T-helper 17 cell (primary cell): ENCODE results near the gene RPS10. TPM values are rescaled to one million over a fixed set of nuclear protein-coding genes. Genes with fewer than 3 reads are reported as not detected.

Experiments
- ATAC-seq: fragments of 150-1000 bp; cut with Tn5 transposase; 2 replicates; pipeline ENCODE4 v1.10.0; 2021; ENCODE audit warnings: mild to moderate bottlenecking, moderate library complexity
- DNase-seq, 3 donors: peaks; one replicate each; pipeline versions ENCODE4 v3.0.0 to v3.0.0-alpha.2; 2020 to 2021
- H3K9me3 ChIP-seq: one replicate; pipeline ENCODE4 v1.7.0; 2013; ENCODE audit warnings: low read length, mild to moderate bottlenecking; ENCODE audit not compliant: control insufficient read depth, poor library complexity, severe bottlenecking
- H3K27ac Mint-ChIP-seq: one replicate; pipeline ENCODE4 v1.8.0; 2022; ENCODE audit warnings: mild to moderate bottlenecking, moderate library complexity, mixed read lengths
- H3K27me3 Mint-ChIP-seq: one replicate; pipeline ENCODE4 v1.8.0; 2022; ENCODE audit warnings: mixed read lengths
- H3K36me3 Mint-ChIP-seq: one replicate; pipeline ENCODE4 v1.8.0; 2022; ENCODE audit warnings: low read depth, mixed read lengths
- H3K4me1 Mint-ChIP-seq: one replicate; pipeline ENCODE4 v1.8.0; 2022; ENCODE audit warnings: mild to moderate bottlenecking, mixed read lengths
- H3K4me3 Mint-ChIP-seq: one replicate; pipeline ENCODE4 v1.8.0; 2022; ENCODE audit warnings: mild to moderate bottlenecking, moderate library complexity, mixed read lengths
- total RNA-seq, 4 donors: library from RNA in 2 of 4; stranded (reverse) in 2 of 4; gene quantifications; one replicate each; pipeline ENCODE4 v1.2.3 and lab custom pipeline; 2022 to 2026

Gene RPS10
- total RNA-seq, 2 donors from 2014 or later = 2,447 to 2,547 TPM

DNA sequence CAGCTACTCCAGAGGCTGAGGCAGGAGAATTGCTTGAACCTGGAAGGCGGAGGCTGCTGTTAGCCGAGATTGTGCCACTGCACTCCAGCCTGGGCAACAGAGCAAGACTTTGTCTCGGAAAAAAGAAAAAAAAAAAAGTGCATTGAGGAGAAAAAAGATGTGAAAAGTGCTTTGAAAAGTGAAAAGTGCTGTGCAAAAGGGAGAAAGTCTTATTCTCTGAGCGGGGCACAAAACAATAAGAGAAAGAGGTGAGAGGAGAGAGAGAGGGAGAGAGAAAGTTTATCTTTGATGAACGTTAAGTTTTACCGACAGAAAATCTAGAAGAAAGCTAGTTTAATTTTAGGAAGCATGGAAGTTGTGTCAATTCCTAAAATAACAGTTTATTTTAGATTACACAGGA is 36.1 kb upstream of the RPS10 start:
- no peak overlapping the region for H3K27ac Mint-ChIP-seq
- peaks cover 5% of the 10 kb centered on the region for H3K4me1 Mint-ChIP-seq
- no peak overlapping the region for H3K4me3 Mint-ChIP-seq
- no peaks in the 10 kb centered on the region for H3K36me3 Mint-ChIP-seq
- peaks cover 14% of the 10 kb centered on the region for H3K27me3 Mint-ChIP-seq
- no peaks in the 10 kb centered on the region for H3K9me3 ChIP-seq
- ATAC-seq = no peak
- no peak for DNase-seq

DNA sequence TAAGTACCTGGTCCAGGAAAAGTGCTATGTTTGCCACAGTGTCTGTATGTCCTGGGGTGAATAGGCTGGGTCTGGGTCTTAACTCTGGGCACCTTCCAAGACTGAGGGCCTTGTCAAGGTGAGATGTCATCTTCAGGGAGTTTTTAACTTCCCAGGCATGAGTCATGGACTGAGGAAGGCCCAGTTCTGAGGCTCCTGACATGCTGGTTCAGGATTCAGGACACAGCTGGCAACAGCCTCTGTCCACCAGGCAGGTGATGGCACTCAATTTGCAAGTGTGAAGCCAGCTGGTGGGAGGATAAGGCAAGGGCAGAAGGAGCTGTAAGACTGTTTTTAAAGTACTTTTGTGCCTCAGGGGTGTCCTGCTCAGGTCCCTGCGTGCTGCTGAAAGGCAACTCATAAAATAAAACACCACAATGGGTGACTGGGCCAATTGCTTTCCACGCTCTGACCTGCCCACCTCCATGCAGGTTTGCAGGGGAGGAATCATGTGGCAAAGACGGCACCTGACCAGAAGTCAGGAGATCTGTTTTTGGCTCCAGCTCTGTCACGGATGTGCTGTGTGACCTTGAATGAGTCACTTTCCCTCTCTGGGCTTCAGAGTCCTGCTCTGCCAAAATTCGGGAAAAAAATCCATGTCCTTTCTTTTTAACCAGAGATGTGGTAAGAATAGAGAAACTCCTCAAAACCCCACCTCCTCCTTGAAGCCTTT is 35.1 kb upstream of the RPS10 start:
- Mint-ChIP-seq H3K4me1 (peaks cover 5% of the 10 kb centered on the region), H3K27me3 (peaks cover 14% of the 10 kb centered on the region), H3K36me3 (no peaks in the 10 kb centered on the region), H3K4me3 (no peak overlapping the region), H3K27ac (no peak overlapping the region)
- DNase-seq (no peak), ATAC-seq (no peak)
- H3K9me3 ChIP-seq = no peaks in the 10 kb centered on the region

DNA sequence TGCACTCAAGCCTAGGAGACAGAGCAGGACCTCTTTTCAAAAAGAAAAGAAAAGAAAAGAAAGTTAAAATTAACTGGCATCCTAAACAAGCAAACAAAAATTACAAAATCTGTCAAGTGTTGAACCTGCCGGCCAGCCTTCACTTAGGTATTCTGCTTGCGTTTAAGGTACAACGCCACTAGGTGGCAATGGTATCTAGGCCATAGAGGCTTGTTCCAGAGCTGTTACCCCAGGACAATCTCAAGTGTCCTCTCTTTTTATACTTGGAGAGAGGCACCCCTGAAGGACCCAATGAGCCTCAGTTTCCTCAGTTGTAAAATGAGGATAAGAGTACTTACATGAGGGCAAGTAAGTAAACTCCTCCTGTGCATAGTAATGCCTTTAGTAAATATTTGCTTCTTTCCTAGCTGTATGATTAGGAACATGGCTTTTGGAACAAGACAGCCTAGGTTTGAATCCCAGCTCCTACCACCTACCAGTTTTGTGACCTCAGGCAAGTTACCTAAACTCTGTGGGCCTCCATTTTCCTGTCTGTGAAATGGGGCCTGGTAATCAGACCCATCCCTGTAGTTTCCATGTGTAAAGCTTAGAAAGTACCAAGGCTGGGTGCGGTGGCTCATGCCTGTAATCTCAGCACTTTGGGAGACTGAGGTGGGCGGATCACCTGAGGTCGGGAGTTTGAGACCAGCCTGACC is 34.2 kb upstream of the RPS10 start:
- ATAC-seq (peak; percentile 80), DNase-seq (peak in 1 of 3 donors; percentile 29)
- H3K9me3 ChIP-seq = no peaks in the 10 kb centered on the region
- Mint-ChIP-seq H3K27me3 (peaks cover 10% of the 10 kb centered on the region), H3K4me1 (peaks cover under 1% of the 10 kb centered on the region), H3K4me3 (no peak overlapping the region), H3K27ac (no peak overlapping the region), H3K36me3 (no peaks in the 10 kb centered on the region)

DNA sequence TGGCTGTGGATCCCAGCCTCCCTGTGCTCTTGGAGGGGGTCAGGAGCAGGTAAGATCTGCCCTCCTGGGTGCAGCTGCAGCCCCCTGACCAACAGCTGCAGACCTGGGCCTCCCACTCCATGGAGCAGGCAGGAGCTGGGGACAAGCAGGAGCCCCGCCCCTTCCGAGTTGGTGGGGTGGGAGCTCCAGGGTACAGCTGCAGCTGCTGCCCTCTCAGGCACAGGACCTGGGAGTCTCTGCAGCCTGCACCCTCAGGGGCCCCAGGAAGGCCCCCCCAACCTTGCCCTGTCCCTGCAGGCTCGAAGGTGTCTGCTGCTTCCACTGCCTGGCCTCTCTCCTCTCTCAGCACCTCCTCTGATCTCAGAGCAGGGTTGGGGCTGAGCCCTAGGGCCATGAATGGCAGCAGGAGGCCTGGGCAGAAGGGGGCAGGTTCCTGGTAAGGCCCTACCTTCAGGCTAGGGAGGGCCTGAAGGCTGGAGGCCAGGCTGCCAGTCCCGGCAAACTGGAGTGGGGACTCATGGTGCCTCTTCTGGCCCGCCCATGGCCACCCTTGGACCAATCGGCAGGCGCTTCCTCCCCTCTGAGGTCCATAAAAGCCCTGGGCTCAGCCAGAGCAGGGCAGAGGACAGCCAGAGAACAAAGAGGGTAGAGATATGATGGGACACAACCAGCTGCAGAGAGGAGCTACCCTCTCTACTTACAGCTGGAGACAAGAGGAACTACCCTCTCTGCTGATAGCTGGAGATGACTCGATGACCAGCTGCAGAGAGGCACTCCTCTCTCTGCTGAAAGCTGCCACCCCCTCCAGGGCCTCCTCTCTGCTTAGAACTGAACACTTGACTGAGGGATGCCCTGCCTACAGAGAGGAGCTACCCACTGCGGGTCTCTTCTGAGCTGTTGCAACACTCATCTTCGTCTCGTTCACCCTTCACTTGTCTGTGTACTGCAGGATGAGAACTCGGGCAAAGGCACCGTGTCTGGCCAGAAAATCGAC is 32.2 kb upstream of the RPS10 start:
- H3K4me1 Mint-ChIP-seq = no peaks in the 10 kb centered on the region
- H3K4me3 Mint-ChIP-seq = no peak overlapping the region
- H3K27me3 Mint-ChIP-seq = peaks cover 7% of the 10 kb centered on the region

DNA sequence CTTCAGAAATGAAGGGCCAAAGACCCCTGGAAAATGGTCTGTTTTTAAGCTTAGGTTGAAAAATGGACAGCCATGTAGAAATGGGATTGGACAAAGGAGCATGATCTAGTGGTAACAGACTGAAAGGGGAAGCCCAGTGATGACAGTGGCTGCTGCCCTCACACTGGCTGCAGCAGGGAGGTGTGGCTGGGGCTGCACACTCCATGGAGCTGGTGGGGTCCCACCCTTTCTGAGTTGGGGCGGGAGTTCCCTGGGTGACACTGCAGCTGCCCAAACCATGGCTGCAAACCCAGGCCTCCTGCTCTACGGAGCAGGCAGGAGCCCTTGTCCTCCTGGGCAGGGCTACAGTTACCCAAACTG is 31.5 kb upstream of the RPS10 start:
- no peaks in the 10 kb centered on the region for H3K9me3 ChIP-seq
- Mint-ChIP-seq H3K4me3 (no peak overlapping the region), H3K27me3 (no peaks in the 10 kb centered on the region), H3K4me1 (no peaks in the 10 kb centered on the region), H3K36me3 (no peaks in the 10 kb centered on the region), H3K27ac (no peak overlapping the region)
- ATAC-seq (no peak), DNase-seq (no peak)

More for the DNA sequence above, 32.2 kb upstream of the RPS10 start:
- no peaks in the 10 kb centered on the region for H3K36me3 Mint-ChIP-seq
- DNase-seq (no peak), ATAC-seq (no peak)
- H3K27ac Mint-ChIP-seq = no peak overlapping the region
- H3K9me3 ChIP-seq = no peaks in the 10 kb centered on the region

DNA sequence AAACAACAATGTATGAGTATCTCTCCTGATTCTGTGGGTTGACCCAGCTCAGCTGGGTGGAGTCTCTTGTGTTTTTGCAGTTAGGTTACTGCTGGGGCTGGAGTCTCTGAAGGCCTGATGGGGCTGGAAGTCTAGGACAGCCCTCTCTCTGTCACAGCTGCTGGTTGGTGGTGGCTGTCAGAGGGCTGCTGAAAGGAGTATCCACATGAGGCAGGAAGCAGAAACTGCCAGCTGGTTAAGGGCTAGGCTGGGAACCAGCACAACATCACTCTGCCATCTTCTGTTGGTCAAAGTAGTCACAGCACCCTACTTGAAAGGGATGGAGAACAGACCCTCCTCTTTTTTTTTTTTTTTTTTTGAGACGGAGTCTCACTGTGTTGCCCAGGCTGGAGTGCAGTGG is 30.0 kb upstream of the RPS10 start:
- Mint-ChIP-seq H3K27me3 (no peaks in the 10 kb centered on the region), H3K36me3 (no peaks in the 10 kb centered on the region), H3K27ac (no peak overlapping the region), H3K4me1 (no peaks in the 10 kb centered on the region), H3K4me3 (no peak overlapping the region)
- ATAC-seq (no peak), DNase-seq (no peak)
- H3K9me3 ChIP-seq = no peaks in the 10 kb centered on the region

DNA sequence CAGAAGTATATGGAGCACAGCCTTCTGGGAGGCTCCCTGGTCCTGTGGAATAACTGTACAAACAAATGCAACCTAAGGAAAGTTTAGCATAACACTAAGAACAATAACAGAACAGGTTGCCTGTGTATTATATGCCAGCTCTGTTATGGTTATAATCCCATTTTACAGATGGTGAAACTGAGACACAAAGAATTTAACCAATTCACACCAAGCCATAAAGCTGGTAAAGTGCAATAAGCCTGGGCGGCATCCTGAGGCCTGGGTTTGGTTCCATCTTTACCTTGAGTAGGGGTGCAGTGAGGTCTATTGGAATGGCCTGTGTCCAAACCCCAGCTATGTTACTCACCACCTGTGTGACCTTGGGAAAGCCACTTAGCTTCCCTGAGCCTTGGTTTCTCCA is 25.3 kb upstream of the RPS10 start:
- Mint-ChIP-seq H3K36me3 (no peaks in the 10 kb centered on the region), H3K27ac (no peak overlapping the region), H3K27me3 (no peaks in the 10 kb centered on the region), H3K4me3 (no peak overlapping the region), H3K4me1 (no peaks in the 10 kb centered on the region)
- DNase-seq = no peak
- ATAC-seq = no peak
- no peaks in the 10 kb centered on the region for H3K9me3 ChIP-seq

DNA sequence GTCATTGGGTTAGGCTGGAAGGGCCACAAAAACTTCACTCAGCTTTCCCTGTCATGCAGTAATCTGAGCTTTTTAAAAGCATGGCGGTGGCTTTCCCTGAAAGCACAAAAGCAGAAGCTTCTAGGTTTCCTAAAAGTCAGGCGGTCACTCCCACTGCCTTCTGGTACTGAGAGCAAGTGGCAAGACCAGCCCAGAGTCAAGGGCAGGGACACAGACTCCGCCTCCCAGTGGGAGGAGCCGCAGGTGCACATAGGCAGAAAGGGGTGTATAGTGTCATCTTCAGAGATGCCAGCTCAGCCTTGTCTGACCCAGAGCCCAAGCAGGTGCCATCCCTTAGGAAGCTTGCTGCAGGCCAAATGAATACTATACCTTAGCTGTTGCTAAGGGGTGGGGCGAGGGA is 22.0 kb upstream of the RPS10 start:
- Mint-ChIP-seq H3K4me3 (no peak overlapping the region), H3K36me3 (no peaks in the 10 kb centered on the region), H3K4me1 (no peaks in the 10 kb centered on the region), H3K27ac (no peak overlapping the region), H3K27me3 (no peaks in the 10 kb centered on the region)
- DNase-seq = no peak
- no peaks in the 10 kb centered on the region for H3K9me3 ChIP-seq
- no peak for ATAC-seq

DNA sequence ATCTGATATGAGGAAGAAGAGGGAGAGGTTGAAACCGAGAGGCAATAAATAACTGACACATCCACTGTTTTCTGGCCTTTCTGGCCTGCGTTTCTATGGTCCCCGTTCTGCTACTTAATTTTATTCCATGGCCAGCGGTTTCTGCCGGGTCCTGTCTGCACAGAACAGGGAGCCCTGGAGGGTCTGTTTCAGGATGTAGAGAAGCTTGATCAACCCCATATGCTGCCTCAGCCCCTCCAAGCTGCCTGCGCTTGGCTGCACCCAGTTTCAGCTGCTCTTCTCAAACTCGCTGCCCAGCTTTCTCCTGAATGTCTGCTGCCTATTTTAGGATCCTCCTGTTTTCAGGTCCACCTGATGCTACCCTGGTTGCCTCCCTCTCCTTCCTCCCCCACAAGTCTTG is 21.5 kb upstream of the RPS10 start:
- no peaks in the 10 kb centered on the region for H3K36me3 Mint-ChIP-seq
- H3K4me3 Mint-ChIP-seq = no peak overlapping the region
- H3K9me3 ChIP-seq = no peaks in the 10 kb centered on the region
- ATAC-seq (no peak), DNase-seq (no peak)
- H3K27ac Mint-ChIP-seq = no peak overlapping the region
- H3K4me1 Mint-ChIP-seq = no peaks in the 10 kb centered on the region
- H3K27me3 Mint-ChIP-seq = no peaks in the 10 kb centered on the region

DNA sequence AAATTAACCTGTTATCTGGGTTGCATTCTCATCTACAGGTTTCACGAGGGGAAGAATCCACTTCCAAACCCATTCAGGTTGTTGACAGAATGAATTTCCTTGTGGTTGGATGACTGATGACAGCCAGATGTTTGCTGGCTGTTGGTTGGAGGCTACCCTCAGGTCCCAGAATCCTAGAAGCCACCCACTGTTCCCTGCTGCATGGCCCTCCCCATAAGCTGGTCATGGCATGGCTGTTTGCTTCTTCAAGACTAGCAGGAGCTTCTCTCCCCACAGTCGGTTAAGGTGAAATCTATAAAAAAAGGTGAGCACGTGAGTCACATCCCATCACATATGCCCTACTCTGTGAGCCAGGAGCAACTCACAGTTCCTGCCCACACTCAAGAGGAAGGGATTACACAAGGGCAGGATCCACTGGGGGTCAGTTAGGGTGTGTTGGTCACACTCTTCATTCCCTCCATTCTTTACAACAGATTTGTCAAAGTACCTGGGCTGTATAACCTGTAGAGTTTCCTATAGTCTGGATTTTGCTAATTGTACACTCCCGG is 19.5 kb upstream of the RPS10 start:
- Mint-ChIP-seq H3K4me3 (no peak overlapping the region), H3K4me1 (peaks cover 2% of the 10 kb centered on the region), H3K27me3 (no peaks in the 10 kb centered on the region), H3K27ac (no peak overlapping the region), H3K36me3 (no peaks in the 10 kb centered on the region)
- H3K9me3 ChIP-seq = no peaks in the 10 kb centered on the region
- ATAC-seq (no peak), DNase-seq (no peak)

DNA sequence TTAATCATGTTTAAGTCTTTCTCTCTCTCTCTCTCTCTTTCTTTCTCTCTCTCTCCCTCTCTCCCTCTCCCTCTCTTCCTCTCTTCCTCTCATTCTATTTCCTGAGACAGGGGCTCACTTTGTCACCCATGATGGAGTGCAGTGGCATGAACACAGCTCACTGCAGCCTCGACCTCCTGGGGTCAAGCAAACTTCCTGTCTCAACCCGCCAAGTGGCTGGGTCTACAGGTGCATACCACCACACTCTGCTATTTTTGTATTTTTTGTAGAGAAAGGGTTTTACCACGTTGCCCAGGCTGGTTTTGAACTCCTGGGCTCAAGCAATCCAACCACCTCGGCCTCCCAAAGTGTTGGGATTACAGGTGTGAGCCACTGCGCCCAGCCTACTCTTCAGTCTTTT is 15.7 kb upstream of the RPS10 start:
- no peak for ATAC-seq
- H3K4me1 Mint-ChIP-seq = peaks cover 2% of the 10 kb centered on the region
- H3K27ac Mint-ChIP-seq = no peak overlapping the region
- no peak for DNase-seq
- H3K36me3 Mint-ChIP-seq = no peaks in the 10 kb centered on the region
- H3K4me3 Mint-ChIP-seq = no peak overlapping the region
- H3K9me3 ChIP-seq = no peaks in the 10 kb centered on the region
- no peaks in the 10 kb centered on the region for H3K27me3 Mint-ChIP-seq

DNA sequence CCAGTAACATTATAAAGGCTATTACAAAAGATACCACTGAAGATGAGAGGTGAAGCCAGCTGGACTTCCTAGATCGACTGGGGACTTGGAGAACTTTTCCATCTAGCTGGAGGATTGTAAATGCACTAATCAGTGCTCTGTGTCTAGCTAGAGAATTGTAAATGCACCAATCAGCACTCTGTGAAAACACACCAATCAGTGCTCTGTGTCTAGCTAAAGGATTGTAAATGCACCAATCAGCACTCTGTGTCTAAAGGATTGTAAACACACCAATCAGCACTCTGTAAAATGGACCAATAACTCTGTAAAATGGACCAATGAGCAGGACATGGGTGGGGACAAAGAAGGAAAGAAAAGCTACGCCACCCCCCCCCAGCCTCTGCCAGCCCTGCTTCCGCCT is 13.6 kb upstream of the RPS10 start:
- no peak for ATAC-seq
- Mint-ChIP-seq H3K27ac (no peak overlapping the region), H3K4me3 (no peak overlapping the region), H3K27me3 (no peaks in the 10 kb centered on the region), H3K4me1 (peaks cover 2% of the 10 kb centered on the region), H3K36me3 (no peaks in the 10 kb centered on the region)
- H3K9me3 ChIP-seq = no peaks in the 10 kb centered on the region
- DNase-seq = no peak

DNA sequence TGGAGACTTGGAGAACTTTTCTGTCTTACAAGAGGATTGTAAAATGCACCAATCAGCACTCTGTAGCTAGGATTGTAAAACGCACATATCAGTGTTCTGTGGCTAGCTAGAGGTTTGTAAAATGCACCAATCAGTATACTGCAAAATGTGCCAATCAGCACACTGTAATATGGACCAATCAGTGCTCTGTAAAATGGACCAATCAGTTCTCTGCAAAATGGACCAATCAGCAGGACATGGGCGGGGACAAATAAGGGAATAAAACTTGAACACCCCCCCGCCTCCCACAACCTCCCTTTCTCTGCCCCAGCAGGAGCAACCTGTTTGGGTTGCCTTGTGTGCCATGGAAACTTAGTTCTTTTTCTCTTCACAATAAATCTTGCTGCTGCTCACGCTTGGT is 12.8 kb upstream of the RPS10 start:
- no peak for ATAC-seq

More for the DNA sequence above, 12.8 kb upstream of the RPS10 start:
- Mint-ChIP-seq H3K36me3 (no peaks in the 10 kb centered on the region), H3K4me3 (no peak overlapping the region), H3K4me1 (peaks cover 2% of the 10 kb centered on the region), H3K27ac (no peak overlapping the region), H3K27me3 (no peaks in the 10 kb centered on the region)
- DNase-seq = no peak
- no peaks in the 10 kb centered on the region for H3K9me3 ChIP-seq
